H1 (cell line): ENCODE data around the gene ZNF610. TPM values are rescaled to one million over a fixed set of nuclear protein-coding genes. Genes with fewer than 3 reads are reported as not detected.

Experiments
- ASH2L ChIP-seq: fragments of 200-600, 300-600 bp; sonication (generic); IDR thresholded peaks from one replicate; pipeline ENCODE4 v1.7.1; 2017; ENCODE audit warnings: low read length
- ATF2 ChIP-seq: IDR thresholded peaks from 2 replicates; pipeline ENCODE4 v1.6.1; 2012; ENCODE audit warnings: low read length, inconsistent platforms
- BCL11A ChIP-seq, 2 experiments: IDR thresholded peaks; one replicate each; pipeline ENCODE4 v1.6.1; 2011; ENCODE audit warnings: low read depth in 2 of 2, low read length in 2 of 2, mild to moderate bottlenecking in 2 of 2
- BRCA1 ChIP-seq: IDR thresholded peaks from 2 replicates; pipeline ENCODE4 v1.6.1; 2012; ENCODE audit warnings: low read depth, low read length, improper control_type of control experiment
- CHD1 ChIP-seq: IDR thresholded peaks from 2 replicates; pipeline ENCODE4 v1.6.1; 2012; ENCODE audit warnings: low read depth, low read length, improper control_type of control experiment
- CREB1 ChIP-seq: IDR thresholded peaks from 2 replicates; pipeline ENCODE4 v1.6.1; 2012; ENCODE audit warnings: inconsistent platforms
- CTBP2 ChIP-seq: IDR thresholded peaks from 2 replicates; pipeline ENCODE4 v1.7.0; 2011; ENCODE audit warnings: borderline replicate concordance, mild to moderate bottlenecking, moderate library complexity, mixed read lengths, low read length; ENCODE audit not compliant: insufficient read depth, insufficient read length
- CTCF ChIP-seq, 3 experiments: IDR thresholded peaks; 1 replicate in 2 of 3; 2 replicates in 1 of 3; pipeline versions ENCODE4 v1.5.1 to v1.6.1; 2011; ENCODE audit warnings: low read length in 3 of 3, mild to moderate bottlenecking in 3 of 3, inconsistent platforms in 2 of 3, low read depth in 1 of 3, moderate library complexity in 1 of 3; ENCODE audit not compliant: insufficient read depth in 1 of 3; ENCODE audit errors: control extremely low read depth in 1 of 3
- EP300 ChIP-seq, 2 experiments: IDR thresholded peaks; 1 replicate in 1 of 2; 2 replicates in 1 of 2; pipeline ENCODE4 v1.6.1; 2011 to 2012; ENCODE audit warnings: low read depth in 2 of 2, low read length in 2 of 2, mild to moderate bottlenecking in 2 of 2, borderline replicate concordance in 1 of 2, inconsistent platforms in 1 of 2, moderate library complexity in 1 of 2
- JUN ChIP-seq: IDR thresholded peaks from 2 replicates; pipeline ENCODE4 v1.6.1; 2011; ENCODE audit warnings: low read depth, mild to moderate bottlenecking, improper control_type of control experiment, low read length
- MAX ChIP-seq: IDR thresholded peaks from 2 replicates; pipeline ENCODE4 v1.6.1; 2012; ENCODE audit warnings: inconsistent platforms
- NANOG ChIP-seq: IDR thresholded peaks from 2 replicates; pipeline ENCODE4 v1.6.1; 2011; ENCODE audit warnings: low read length, low read depth, mild to moderate bottlenecking, inconsistent platforms; ENCODE audit not compliant: insufficient read depth, poor library complexity, severe bottlenecking
- NRF1 ChIP-seq: IDR thresholded peaks from 2 replicates; pipeline ENCODE4 v1.6.1; 2011; ENCODE audit warnings: mild to moderate bottlenecking, low read depth, low read length, improper control_type of control experiment
- POLR2A ChIP-seq, 2 experiments: IDR thresholded peaks; 1 replicate in 1 of 2; 2 replicates in 1 of 2; pipeline ENCODE4 v1.6.1; 2011; ENCODE audit warnings: low read depth in 2 of 2, low read length in 2 of 2, mild to moderate bottlenecking in 2 of 2; ENCODE audit errors: control extremely low read depth in 1 of 2
- POLR2AphosphoS5 ChIP-seq: IDR thresholded peaks from 2 replicates; pipeline ENCODE4 v1.6.1; 2011; ENCODE audit warnings: low read depth, low read length
- RNF2 ChIP-seq: fragments of 200-900, 300-1000 bp; sonication (generic); IDR thresholded peaks from 2 replicates; pipeline ENCODE4 v1.7.1; 2016; ENCODE audit warnings: borderline replicate concordance, low read depth, mild to moderate bottlenecking, antibody characterized with exemption, low read length; ENCODE audit not compliant: poor library complexity, severe bottlenecking; ENCODE audit errors: missing control alignments
- SP1 ChIP-seq: IDR thresholded peaks from 2 replicates; pipeline ENCODE4 v1.6.1; 2011; ENCODE audit warnings: low read depth, low read length
- SUZ12 ChIP-seq: fragments of 200-600 bp; sonication (generic); IDR thresholded peaks from 2 replicates; pipeline ENCODE4 v1.6.1; 2012; ENCODE audit warnings: mild to moderate bottlenecking, inconsistent platforms, low read length, moderate library complexity, mixed read lengths
- TAF1 ChIP-seq: IDR thresholded peaks from 2 replicates; pipeline ENCODE4 v1.6.1; 2011; ENCODE audit warnings: mild to moderate bottlenecking, low read depth, low read length
- YY1 ChIP-seq: IDR thresholded peaks from 2 replicates; pipeline ENCODE4 v1.6.1; 2011; ENCODE audit warnings: low read depth, mild to moderate bottlenecking, low read length
- polyA plus RNA-seq, 7 experiments: library from polyadenylated mRNA; depleted of rRNA in 3 of 7; stranded (reverse) in 5 of 7; unstranded in 2 of 7; fragments of >200 nt in 5 of 7; fragments of 200-250 nt in 2 of 7; gene quantifications; 1 replicate in 5 of 7; 2 replicates in 1 of 7; 4 replicates in 1 of 7; pipeline versions ENCODE4 v1.2.1 to v1.2.3, GENCODE V29; 2011 to 2013; ENCODE audit warnings: missing spikeins in 2 of 7, mixed read lengths in 2 of 7
- total RNA-seq: library from RNA; stranded (reverse); fragmentation: NEBNext Ultra II Directional; extraction: Animal tissue kit (Norgen Biotek cat#: 25700); gene quantifications from 2 replicates; pipeline ENCODE4 v1.2.1, GENCODE V29; 2021

ZNF610 gene
- total and polyA plus RNA-seq, 2 of the 8 experiments (the other 6 are each of a cell fraction or from before 2014, with no cell fraction given) = 2.4 to 5.4 TPM

- TF ChIP-seq NRF1 (peak; percentile 29), SP1 (peak; percentile 2; the same call in 1 of the 2 replicates), CHD1 (no peak), ATF2 (no peak), YY1 (no peak), TAF1 (peak; percentile 84), CREB1 (peak; percentile 28; the same call in 1 of the 2 replicates), EP300 (IDR thresholded peaks at IDR 0.05; ENCODE audit: borderline replicate concordance in 1 of 2, low read depth in 2 of 2, low read length in 2 of 2) (no peak), ASH2L (peak; percentile 78), CTCF (IDR thresholded peaks at IDR 0.05; ENCODE audit: control extremely low read depth in 1 of 3, insufficient read depth in 1 of 3, low read depth in 1 of 3, low read length in 3 of 3) (no peak), RNF2 (no peak), POLR2AphosphoS5 (peak; percentile 90), NANOG (no peak), BCL11A (IDR thresholded peaks at IDR 0.05; ENCODE audit: low read depth in 2 of 2, low read length in 2 of 2) (no peak), POLR2A (IDR thresholded peaks at IDR 0.05; ENCODE audit: control extremely low read depth in 1 of 2, low read depth in 2 of 2, low read length in 2 of 2) (peak; percentile 62 to 95), BRCA1 (no peak), CTBP2 (no peak), SUZ12 (no peak), JUN (no peak), MAX (peak; percentile 81)
Measured at GRCh38 chr19:52369559-52370340, 33.7 kb downstream of the ZNF610 start, which contains the start of gene ZNF880 (continued).
